HepG2 (cell line): Measurements from ENCODE around the gene KRTAP5-6. TPM values are rescaled to one million over a fixed set of nuclear protein-coding genes. Genes with fewer than 3 reads are reported as not detected.

ENCODE experiments used
- ATAC-seq: fragments of 200-7000 bp; cut with Tn5 transposase; 3 replicates; pipeline ENCODE4 v1.9.1; 2020; ENCODE audit warnings: mild to moderate bottlenecking, moderate library complexity
- BruUV-seq: library from RNA; stranded (reverse); fragments of 400-500 nt; replicated peaks from 2 replicates; lab custom pipeline; 2021; lab: Mats Ljungman, UMichigan
- CTCF ChIA-PET: fragments of 300-600 bp; formaldehyde crosslinking; extraction: SDS; loops from one replicate; lab custom pipeline; 2021; ENCODE audit warnings: low total read pairs, inconsistent platforms, low intra/inter-chr PET ratio; lab: Yijun Ruan, JAX
- POLR2A ChIA-PET: fragments of 350-600 bp; sonication (Branson Sonifier 250); formaldehyde crosslinking; loops from one replicate; lab custom pipeline; 2020; ENCODE audit warnings: antibody characterized with exemption, inconsistent platforms; lab: Yijun Ruan, JAX
- DNase-seq: peaks from one replicate; pipeline ENCODE4 v3.0.0-alpha.2; 2015; ENCODE audit warnings: low spot score
- FAIRE-seq: peaks from 3 replicates; lab custom pipeline; 2011; peaks lifted over from hg19 to GRCh38; lab: Jason Lieb, UNC
- H2AFZ ChIP-seq: one replicate; pipeline ENCODE4 v1.6.1; 2011; ENCODE audit warnings: low read length, inconsistent platforms
- H3K27ac ChIP-seq: fragments of 300-600 bp; 3 replicates; pipeline ENCODE4 v1.8.0; 2011; ENCODE audit warnings: mixed run types, mild to moderate bottlenecking, mixed read lengths, low read length, inconsistent platforms; ENCODE audit not compliant: insufficient read depth; ENCODE audit errors: extremely low read length
- H3K27me3 ChIP-seq, 2 experiments: fragments of 200-600 bp in 1 of 2; 2 replicates in 1 of 2; 3 replicates in 1 of 2; pipeline versions ENCODE4 v1.6.0 to v1.8.0; 2011; ENCODE audit warnings: low read length in 2 of 2, mild to moderate bottlenecking in 2 of 2, moderate library complexity in 2 of 2, inconsistent platforms in 1 of 2; ENCODE audit not compliant: insufficient read depth in 2 of 2, control insufficient read depth in 1 of 2
- H3K36me3 ChIP-seq, 2 experiments: fragments of 200-600 bp in 1 of 2; replicated peaks in 1 of 2; 2 replicates in 1 of 2; 3 replicates in 1 of 2; pipeline versions ENCODE4 v1.5.1 to v1.8.0; 2011; ENCODE audit warnings: low read length in 2 of 2, inconsistent platforms in 1 of 2; ENCODE audit not compliant: insufficient read depth in 2 of 2, control insufficient read depth in 1 of 2
- H3K4me1 ChIP-seq: 2 replicates; pipeline ENCODE4 v1.5.1; 2012; ENCODE audit warnings: low read length, inconsistent platforms; ENCODE audit not compliant: insufficient read depth
- H3K4me2 ChIP-seq: 2 replicates; pipeline ENCODE4 v1.6.0; 2011; ENCODE audit warnings: low read depth, low read length, inconsistent platforms
- H3K4me3 ChIP-seq, 3 experiments: fragments of 200-600 bp in 1 of 3; sonication (generic), shearing (Covaris generic) in 1 of 3; replicated peaks in 1 of 3; 2 replicates each; pipeline ENCODE4 v1.5.1; 2011 to 2016; ENCODE audit warnings: low read length in 3 of 3, inconsistent platforms in 2 of 3, low read depth in 2 of 3, mild to moderate bottlenecking in 2 of 3, control low read depth in 1 of 3, mixed read lengths in 1 of 3; ENCODE audit not compliant: insufficient read depth in 1 of 3
- H3K79me2 ChIP-seq: one replicate; pipeline ENCODE4 v1.6.1; 2011; ENCODE audit warnings: low read length, inconsistent platforms; ENCODE audit not compliant: insufficient read depth
- H3K9ac ChIP-seq: 2 replicates; pipeline ENCODE4 v1.6.0; 2011; ENCODE audit warnings: mild to moderate bottlenecking, low read depth, low read length, inconsistent platforms; ENCODE audit not compliant: insufficient read depth
- H3K9me3 ChIP-seq: 2 replicates; pipeline ENCODE4 v1.5.1; 2012; ENCODE audit warnings: mild to moderate bottlenecking, low read length
- H4K20me1 ChIP-seq: 2 replicates; pipeline ENCODE4 v1.6.0; 2011; ENCODE audit warnings: inconsistent platforms, mild to moderate bottlenecking, low read length, moderate library complexity; ENCODE audit not compliant: insufficient read depth
- AKAP8 ChIP-seq: sonication (generic); formaldehyde crosslinking; IDR thresholded peaks from 2 replicates; pipeline ENCODE4 v1.5.1; 2020; ENCODE audit warnings: mild to moderate bottlenecking, missing genetic modification reagents
- ATF2 ChIP-seq: sonication (generic); formaldehyde crosslinking; IDR thresholded peaks from 2 replicates; pipeline ENCODE4 v1.4.0; 2020; ENCODE audit warnings: missing genetic modification reagents
- ATF7 ChIP-seq, 2 experiments: fragments of 450-650 bp in 1 of 2; sonication (generic) in 1 of 2; formaldehyde crosslinking in 1 of 2; IDR thresholded peaks; 2 replicates each; pipeline versions ENCODE4 v1.4.0 to v1.6.1; 2016 to 2020; ENCODE audit warnings: antibody characterized with exemption in 1 of 2, mild to moderate bottlenecking in 1 of 2, missing genetic modification reagents in 1 of 2
- GLMP ChIP-seq: sonication (generic); formaldehyde crosslinking; IDR thresholded peaks from 2 replicates; pipeline ENCODE4 v1.9.0; 2021; ENCODE audit warnings: missing genetic modification reagents, mild to moderate bottlenecking, borderline replicate concordance
- HNRNPL ChIP-seq: fragments of 200-400 bp; formaldehyde crosslinking; IDR thresholded peaks from 2 replicates; pipeline ENCODE4 v1.6.1; 2017; ENCODE audit warnings: mild to moderate bottlenecking, low read depth, low read length
- NR2F2 ChIP-seq: IDR thresholded peaks from 2 replicates; pipeline ENCODE4 v1.6.1; 2012; ENCODE audit warnings: low read depth, inconsistent platforms, borderline replicate concordance
- REXO4 ChIP-seq: sonication (generic); formaldehyde crosslinking; IDR thresholded peaks from 2 replicates; pipeline ENCODE4 v1.8.0; 2022; ENCODE audit warnings: missing genetic modification reagents, mild to moderate bottlenecking, borderline replicate concordance
- SAFB2 ChIP-seq: sonication (generic); formaldehyde crosslinking; IDR thresholded peaks from 2 replicates; pipeline ENCODE4 v1.5.1; 2020; ENCODE audit warnings: missing genetic modification reagents, low read depth, mild to moderate bottlenecking, borderline replicate concordance
- SALL1 ChIP-seq: sonication (generic); formaldehyde crosslinking; IDR thresholded peaks from 2 replicates; pipeline ENCODE4 v1.8.0; 2022; ENCODE audit warnings: mild to moderate bottlenecking, missing genetic modification reagents
- SKIL ChIP-seq: sonication (generic); formaldehyde crosslinking; IDR thresholded peaks from 2 replicates; pipeline ENCODE4 v1.8.0; 2022; ENCODE audit warnings: missing genetic modification reagents, mild to moderate bottlenecking, moderate library complexity, borderline replicate concordance
- SP4 ChIP-seq: sonication (generic); formaldehyde crosslinking; IDR thresholded peaks from 2 replicates; pipeline ENCODE4 v1.8.1; 2023; ENCODE audit warnings: mild to moderate bottlenecking, missing genetic modification reagents
- ZBTB38 ChIP-seq: sonication (generic); formaldehyde crosslinking; IDR thresholded peaks from 2 replicates; pipeline ENCODE4 v1.5.1; 2020; ENCODE audit warnings: mild to moderate bottlenecking, missing genetic modification reagents
- ZFP41 ChIP-seq: sonication (generic); formaldehyde crosslinking; IDR thresholded peaks from 2 replicates; pipeline ENCODE4 v1.4.0; 2020; ENCODE audit warnings: mild to moderate bottlenecking, missing genetic modification reagents, borderline replicate concordance
- ZNF160 ChIP-seq: sonication (generic); formaldehyde crosslinking; IDR thresholded peaks from 2 replicates; pipeline ENCODE4 v1.8.0; 2022; ENCODE audit warnings: mild to moderate bottlenecking, inconsistent platforms, missing genetic modification reagents
- ZNF225 ChIP-seq: sonication (generic); formaldehyde crosslinking; IDR thresholded peaks from 2 replicates; pipeline ENCODE4 v1.4.0; 2020; ENCODE audit warnings: mild to moderate bottlenecking, missing genetic modification reagents
- ZNF317 ChIP-seq: sonication (generic); formaldehyde crosslinking; IDR thresholded peaks from 2 replicates; pipeline ENCODE4 v1.5.0; 2020; ENCODE audit warnings: mild to moderate bottlenecking, missing genetic modification reagents
- ZNF788 ChIP-seq: sonication (generic); formaldehyde crosslinking; IDR thresholded peaks from 2 replicates; pipeline ENCODE4 v1.5.0; 2020; ENCODE audit warnings: mild to moderate bottlenecking, missing genetic modification reagents, borderline replicate concordance
- WGBS: methylation state at CpG from one replicate; pipeline ENCODE4 v1.1.6; 2017; ENCODE audit warnings: low lambda C conversion rate; 5-methylcytosine and 5-hydroxymethylcytosine counted together
- in situ Hi-C: cut with HindIII; loops from 2 replicates; pipeline ENCODE4 v1.10.0; 2017; ENCODE audit warnings: low pct_unique_long_range_greater_than_20kb; ENCODE audit not compliant: extremely low pct_ligation_motif_present
- intact Hi-C: fragments of 100-400 bp; cut with micrococcal nuclease; formaldehyde crosslinking; loops from one replicate; pipeline ENCODE4 v1.10.0; 2022; ENCODE audit not compliant: unreplicated experiment
- polyA plus RNA-seq, 8 experiments: library from polyadenylated mRNA; depleted of rRNA in 3 of 8; stranded (reverse) in 7 of 8; unstranded in 1 of 8; fragments of >200 nt; fragmentation: Illumina TruSeq in 4 of 8; extraction: Trizol in 4 of 8; gene quantifications; 2 replicates each; pipeline versions ENCODE4 v1.2.1 to v1.2.3, GENCODE V29; 2011 to 2016; ENCODE audit warnings: low read depth in 4 of 8, missing spikeins in 1 of 8, mixed read lengths in 1 of 8; ENCODE audit not compliant: insufficient read depth in 1 of 8
- total RNA-seq, 5 experiments: library from RNA; depleted of rRNA; stranded (reverse); fragments of >200 nt; fragmentation: Illumina TruSeq; extraction: Trizol; gene quantifications; 2 replicates each; pipeline ENCODE4 v1.2.3, GENCODE V29; 2016; ENCODE audit warnings: low read depth in 1 of 5

Gene KRTAP5-6
- total and polyA plus RNA-seq, 2 of the 13 experiments (the other 11 are each of a cell fraction or from before 2014, with no cell fraction given) = not detected

- CTCF ChIA-PET = no interaction called here
- 92% methylated on average over 11 of the region's 11 CpGs for WGBS
- peak overlapping the region; percentile 34 for H3K9ac ChIP-seq
- no peaks in the 10 kb centered on the region for H3K36me3 ChIP-seq
- H3K4me2 ChIP-seq = no peak overlapping the region
- in situ Hi-C loops (no loop called here), intact Hi-C loops (no loop called here)
- POLR2A ChIA-PET = interaction anchor here (7.2 kb wide), 1 partner anchor 21 kb away, joined by 141 read pairs; no protein-coding TSS in a partner anchor
- no peak overlapping the region for H3K4me3 ChIP-seq
- BruUV-seq = no TSS peak
- DNase-seq (no peak), FAIRE-seq (peak; percentile 12), ATAC-seq (no peak)
- H2AFZ ChIP-seq = no peak overlapping the region
- H3K4me1 ChIP-seq = peaks cover 74% of the 10 kb centered on the region
- no peaks in the 10 kb centered on the region for H3K9me3 ChIP-seq
- H3K27ac ChIP-seq = peak overlapping the region; percentile 50
- no peaks in the 10 kb centered on the region for H4K20me1 ChIP-seq
- no peaks in the 10 kb centered on the region for H3K79me2 ChIP-seq
- no peaks in the 10 kb centered on the region for H3K27me3 ChIP-seq
- TF ChIP-seq AKAP8 (CRISPR knock-in tag) (0 out of 2 replicates have a peak, but pooled peaks have one; percentile 30), REXO4 (CRISPR knock-in tag) (no peak), SKIL (CRISPR knock-in tag) (no peak), NR2F2 (no peak), GLMP (CRISPR knock-in tag) (no peak), ZBTB38 (CRISPR knock-in tag) (peak; percentile 91), SALL1 (CRISPR knock-in tag) (0 out of 2 replicates have a peak, but pooled peaks have one; percentile 17), ZFP41 (CRISPR knock-in tag) (peak; percentile 68; the same call in 1 of the 2 replicates), ZNF317 (CRISPR knock-in tag) (no peak), SP4 (0 out of 2 replicates have a peak, but pooled peaks have one; percentile 20), ATF7 (IDR thresholded peaks at IDR 0.05) (no peak), ATF7 (CRISPR knock-in tag; IDR thresholded peaks at IDR 0.05) (no peak), SAFB2 (0 out of 2 replicates have a peak, but pooled peaks have one; percentile 36), ZNF225 (0 out of 2 replicates have a peak, but pooled peaks have one; percentile 26), ATF2 (CRISPR knock-in tag) (no peak), ZNF788 (CRISPR knock-in tag) (0 out of 2 replicates have a peak, but pooled peaks have one; percentile 28), ZNF160 (CRISPR knock-in tag) (no peak), HNRNPL (peak; percentile 88)
Measured at GRCh38 chr11:1670905-1671371, 26.1 kb upstream of the KRTAP5-6 start.
